SJSA1 (cell line): ENCODE results near the gene PARD6B. TPM values are rescaled to one million over a fixed set of nuclear protein-coding genes. Genes with fewer than 3 reads are reported as not detected.

Experiments used
- DNase-seq, 2 experiments: peaks; one replicate each; pipeline ENCODE4 v3.0.0-alpha.2; 2015 to 2020; ENCODE audit warnings: low spot score in 2 of 2, low read depth in 1 of 2
- H3K27ac ChIP-seq: fragments of 250-450 bp; sonication (Bioruptor Pico); 2 replicates; pipeline ENCODE4 v1.5.1; 2020; ENCODE audit warnings: mild to moderate bottlenecking, moderate library complexity
- H3K27me3 ChIP-seq: fragments of 250-450 bp; sonication (Bioruptor Pico); replicated peaks from 2 replicates; pipeline ENCODE4 v1.5.1; 2020; ENCODE audit warnings: mild to moderate bottlenecking, moderate library complexity
- H3K36me3 ChIP-seq: fragments of 250-450 bp; sonication (Bioruptor Pico); 2 replicates; pipeline ENCODE4 v1.5.1; 2020; ENCODE audit warnings: mild to moderate bottlenecking
- H3K4me1 ChIP-seq: fragments of 250-450 bp; sonication (Bioruptor Pico); replicated peaks from 2 replicates; pipeline ENCODE4 v1.6.1; 2021; ENCODE audit warnings: mild to moderate bottlenecking
- H3K4me3 ChIP-seq: fragments of 250-450 bp; sonication (Bioruptor Pico); 2 replicates; pipeline ENCODE4 v1.5.1; 2020; ENCODE audit warnings: mild to moderate bottlenecking
- H3K9me3 ChIP-seq: fragments of 250-450 bp; sonication (Bioruptor Pico); replicated peaks from 2 replicates; pipeline ENCODE4 v1.5.1; 2020; ENCODE audit warnings: mild to moderate bottlenecking
- total RNA-seq: library from RNA; depleted of rRNA; stranded (reverse); fragments of >200 nt; shearing (Covaris generic); gene quantifications from 2 replicates; pipeline ENCODE4 v1.2.3, GENCODE V29; 2014

PARD6B gene
- total RNA-seq, 1 experiment from 2014 or later: 1.8 TPM

DNA sequence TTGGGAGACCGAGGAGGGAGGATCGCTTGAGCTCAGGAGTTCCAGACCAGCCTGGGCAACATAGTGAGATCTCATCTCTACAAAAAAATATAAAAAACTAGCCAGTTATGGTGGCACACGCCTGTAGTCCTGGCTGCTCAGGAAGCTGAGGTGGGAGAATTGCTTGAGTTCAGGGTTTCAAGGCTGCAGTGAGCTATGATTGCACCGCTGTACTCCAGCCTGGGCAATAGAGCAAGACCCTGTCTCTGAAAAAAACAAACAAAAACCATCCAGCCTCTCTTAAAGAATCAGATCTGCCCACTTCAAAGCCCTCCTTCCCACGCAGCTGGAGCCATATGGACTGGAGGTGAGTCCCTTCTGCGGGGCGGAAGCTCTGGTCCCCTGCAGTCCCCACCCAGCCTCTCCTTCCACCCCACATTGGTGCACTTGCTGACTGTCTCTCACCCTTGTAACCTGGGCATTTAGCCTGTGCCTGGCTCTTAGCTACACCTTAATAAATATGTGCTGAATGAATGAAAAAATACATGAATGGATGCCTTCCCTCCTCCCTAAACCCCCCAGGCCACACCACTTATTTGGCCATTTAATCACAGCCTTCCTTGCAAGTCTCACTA lies 7.2 kb upstream of the PARD6B start:
- Histone ChIP-seq H3K4me1 (peaks cover 18% of the 10 kb centered on the region), H3K27ac (peak overlapping the region; percentile 37), H3K27me3 (no peaks in the 10 kb centered on the region), H3K9me3 (no peaks in the 10 kb centered on the region), H3K4me3 (no peak overlapping the region), H3K36me3 (no peaks in the 10 kb centered on the region)
- DNase-seq: no peak

DNA sequence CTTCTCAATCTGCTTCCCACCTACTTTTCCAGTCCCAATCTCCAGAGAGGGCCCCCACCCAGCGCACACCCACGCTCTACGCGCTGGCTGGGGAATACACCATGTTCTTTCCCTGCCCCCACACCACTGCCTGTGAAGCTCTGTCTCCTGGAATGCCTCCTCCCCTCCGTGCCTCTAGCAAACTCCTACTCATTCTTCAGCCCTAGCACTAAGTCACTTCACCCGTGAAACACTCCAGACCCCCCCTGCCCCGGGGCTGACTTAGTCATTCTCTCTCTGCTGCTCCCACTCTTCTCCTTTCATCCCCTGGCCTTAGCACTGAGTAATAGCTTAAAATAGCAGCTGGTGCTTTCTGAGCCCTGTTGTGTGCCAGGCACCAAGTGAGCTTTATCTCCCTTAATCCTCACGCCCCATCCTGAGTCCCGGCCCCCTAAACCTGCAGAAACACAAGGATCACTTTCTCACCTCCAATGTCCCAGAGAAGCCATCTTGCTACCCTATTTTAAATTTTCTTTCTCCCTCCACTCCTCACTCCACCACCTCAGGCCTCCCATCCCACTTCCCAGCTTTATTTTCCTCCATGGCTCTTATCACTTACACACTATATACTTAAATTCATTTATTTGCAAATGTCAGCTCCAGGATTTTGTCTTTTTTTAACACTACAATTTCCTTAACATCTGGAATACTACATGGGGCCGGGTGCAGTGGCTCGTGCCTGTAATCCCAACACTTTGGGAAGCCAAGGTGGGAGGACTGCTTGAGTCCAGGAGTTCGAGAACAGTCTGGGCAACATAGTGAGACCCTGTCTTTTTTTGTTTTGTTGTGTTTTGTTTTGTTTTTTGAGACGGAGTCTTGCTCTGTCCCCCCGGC lies 6.3 kb upstream of the PARD6B start:
- Histone ChIP-seq H3K4me3 (no peak overlapping the region), H3K9me3 (no peaks in the 10 kb centered on the region), H3K4me1 (peaks cover 27% of the 10 kb centered on the region), H3K27ac (peak overlapping the region; percentile 37), H3K27me3 (no peaks in the 10 kb centered on the region), H3K36me3 (no peaks in the 10 kb centered on the region)
- peak; percentile 93 to 97 for DNase-seq

DNA sequence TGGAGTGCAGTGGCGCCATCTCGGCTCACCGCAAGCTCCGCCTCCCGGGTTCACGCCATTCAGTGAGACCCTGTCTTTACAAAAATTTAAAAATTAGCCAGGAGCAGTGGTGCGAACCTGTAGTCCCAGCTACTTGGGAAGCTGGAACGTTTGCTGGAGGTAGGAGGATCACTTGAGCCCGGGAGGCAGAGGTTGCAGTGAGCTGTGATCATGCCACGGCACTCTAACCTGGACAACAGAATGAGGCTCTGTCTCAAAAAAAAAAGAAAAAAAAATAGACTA lies 5.7 kb upstream of the PARD6B start:
- H3K27me3 ChIP-seq: no peaks in the 10 kb centered on the region
- no peak overlapping the region for H3K27ac ChIP-seq
- no peak overlapping the region for H3K4me3 ChIP-seq
- no peaks in the 10 kb centered on the region for H3K9me3 ChIP-seq
- no peak for DNase-seq
- H3K4me1 ChIP-seq: peaks cover 32% of the 10 kb centered on the region
- no peaks in the 10 kb centered on the region for H3K36me3 ChIP-seq

DNA sequence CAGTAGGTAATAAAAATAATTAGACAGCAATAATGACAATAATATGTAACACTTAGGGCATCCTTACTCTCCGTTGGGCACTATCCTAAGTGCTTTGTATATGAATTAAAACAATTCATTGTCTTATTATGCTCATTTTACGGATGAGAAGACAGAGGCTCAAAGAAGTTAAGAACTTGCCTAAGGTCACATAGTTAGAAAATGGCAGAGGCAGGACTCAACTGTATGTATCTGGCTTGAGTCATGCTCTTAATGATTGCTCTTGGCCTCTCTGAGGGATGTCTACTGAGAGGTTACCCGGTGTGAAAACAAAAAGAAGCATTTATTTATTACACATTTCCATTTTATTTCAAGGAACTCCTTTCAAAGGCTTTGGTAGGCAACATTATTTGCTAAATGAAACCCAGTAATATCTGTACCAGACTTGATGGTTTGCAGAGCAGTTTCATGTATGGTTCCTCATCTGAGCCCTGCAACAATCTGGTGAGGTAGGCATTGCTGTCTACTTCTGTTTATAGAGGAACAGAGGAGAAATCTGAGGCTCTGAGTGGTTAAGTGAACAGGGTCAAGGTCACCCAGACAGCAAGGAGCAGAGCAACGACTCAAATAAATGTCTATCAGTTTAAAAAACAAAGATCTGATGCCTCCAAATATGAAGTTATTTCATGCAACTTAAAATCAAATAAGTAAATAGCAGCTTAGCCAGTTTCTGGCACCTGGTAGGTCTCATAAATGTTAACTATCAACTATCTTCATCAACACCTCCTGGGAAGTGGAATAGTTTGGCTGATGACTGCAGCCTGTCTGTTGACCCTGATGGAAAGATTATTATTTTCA lies 4.2 kb upstream of the PARD6B start:
- no peak for DNase-seq
- H3K4me1 ChIP-seq: peaks cover 39% of the 10 kb centered on the region
- no peaks in the 10 kb centered on the region for H3K9me3 ChIP-seq
- no peak overlapping the region for H3K27ac ChIP-seq
- no peak overlapping the region for H3K4me3 ChIP-seq
- no peaks in the 10 kb centered on the region for H3K27me3 ChIP-seq
- H3K36me3 ChIP-seq: no peaks in the 10 kb centered on the region

DNA sequence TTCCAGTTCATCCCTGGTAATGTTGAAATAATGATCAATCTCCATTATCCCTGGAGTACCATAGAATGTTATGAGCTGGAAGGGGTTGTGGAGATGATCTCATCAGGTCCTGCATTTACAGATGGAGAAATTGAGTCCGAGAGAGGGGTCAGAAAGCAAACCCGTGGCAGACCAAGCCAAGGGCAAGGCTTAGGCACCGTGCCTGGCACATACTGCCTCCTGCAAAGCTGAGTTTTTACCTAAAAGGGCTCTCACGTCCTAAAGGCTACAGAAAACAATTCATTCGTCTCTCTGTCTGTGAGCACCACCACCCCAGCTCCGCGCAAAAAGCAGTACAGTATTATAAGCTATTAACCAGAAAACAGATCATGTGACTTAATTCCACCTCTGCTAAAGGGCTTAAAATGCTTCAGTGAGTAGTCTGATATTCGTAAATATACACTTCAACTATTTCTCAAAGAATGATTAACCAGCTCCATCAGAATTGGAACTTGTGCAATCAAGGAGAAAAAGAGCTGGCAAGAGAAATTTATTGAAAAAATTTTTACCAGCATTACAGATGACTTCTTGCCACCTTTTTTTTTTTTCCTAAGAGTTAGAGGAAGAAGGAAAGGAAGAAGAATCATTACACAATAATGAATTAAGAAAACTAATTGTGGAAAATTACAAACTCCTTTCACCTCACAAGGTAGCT lies 3.4 kb upstream of the PARD6B start:
- H3K9me3 ChIP-seq: no peaks in the 10 kb centered on the region
- no peaks in the 10 kb centered on the region for H3K27me3 ChIP-seq
- no peak overlapping the region for H3K27ac ChIP-seq
- DNase-seq: no peak
- no peaks in the 10 kb centered on the region for H3K36me3 ChIP-seq
- H3K4me1 ChIP-seq: peaks cover 40% of the 10 kb centered on the region
- no peak overlapping the region for H3K4me3 ChIP-seq

DNA sequence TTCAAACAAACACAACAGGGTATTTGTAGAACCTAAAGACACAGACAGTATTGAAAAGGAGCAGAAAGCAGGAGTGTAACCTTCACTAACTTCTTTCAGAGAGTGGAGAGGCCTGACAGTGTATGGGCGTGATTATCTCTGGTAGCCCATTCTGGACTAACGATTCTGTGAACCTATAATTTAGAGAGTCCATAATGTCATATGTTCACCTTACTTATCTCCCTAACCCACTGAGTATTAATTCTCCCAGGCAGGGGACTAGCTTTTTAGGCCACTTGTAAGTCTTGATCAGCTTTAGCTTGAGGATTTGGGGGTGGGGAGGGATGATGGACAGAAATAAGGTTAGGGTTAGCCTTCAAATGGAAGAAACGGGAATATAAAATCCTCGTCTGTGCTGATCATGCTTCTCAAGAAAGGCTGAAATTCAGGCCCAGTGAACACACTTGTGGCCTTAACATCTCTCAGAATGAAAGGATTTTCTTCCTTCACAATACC lies 2.8 kb upstream of the PARD6B start:
- no peak for DNase-seq
- Histone ChIP-seq H3K27ac (no peak overlapping the region), H3K9me3 (no peaks in the 10 kb centered on the region), H3K27me3 (no peaks in the 10 kb centered on the region), H3K4me3 (no peak overlapping the region), H3K36me3 (no peaks in the 10 kb centered on the region), H3K4me1 (peaks cover 40% of the 10 kb centered on the region)

DNA sequence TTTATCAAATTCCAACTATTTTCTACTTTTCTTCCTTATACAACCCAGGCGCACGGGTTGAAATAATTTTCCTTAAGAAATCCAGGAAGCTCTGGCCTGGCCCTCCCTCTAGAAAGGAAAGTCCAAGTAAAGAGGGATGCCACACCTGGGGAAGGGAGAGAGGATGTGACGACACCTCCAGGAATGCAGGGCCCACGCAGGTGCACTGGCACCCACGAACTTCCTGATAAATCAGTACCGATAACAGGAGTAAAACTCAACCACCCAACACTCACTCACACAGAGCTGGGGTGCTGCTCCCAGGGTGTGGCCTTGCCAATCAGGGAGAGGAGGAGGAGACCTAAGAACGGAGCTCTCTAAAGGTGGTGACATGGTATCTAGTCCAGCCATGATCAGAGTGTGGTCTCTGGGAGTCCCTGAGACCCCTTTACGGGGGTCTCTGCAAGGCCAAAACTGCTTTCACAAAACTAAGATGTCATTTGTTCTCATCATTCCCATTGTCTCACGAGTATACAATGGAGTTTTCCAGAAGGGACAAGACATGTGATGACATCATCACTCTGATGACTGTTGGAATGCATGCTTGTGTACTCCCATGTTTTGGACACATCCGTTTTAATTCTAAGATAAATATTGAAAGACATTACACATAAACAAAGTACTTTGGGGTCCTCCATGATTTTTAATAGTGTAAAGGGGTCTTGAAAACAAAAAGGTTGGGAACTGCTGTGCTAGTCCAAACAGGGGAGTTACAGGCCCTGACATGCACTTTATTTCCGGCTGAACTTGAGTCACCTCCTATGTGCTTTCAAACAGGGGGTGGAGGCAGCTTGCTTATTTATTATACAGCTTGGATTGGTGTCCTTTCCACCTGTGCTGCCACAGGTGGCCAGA lies 2.2 kb upstream of the PARD6B start:
- peak in 1 of 2 experiments; percentile 53 for DNase-seq
- Histone ChIP-seq H3K27ac (no peak overlapping the region), H3K4me1 (peaks cover 40% of the 10 kb centered on the region), H3K36me3 (no peaks in the 10 kb centered on the region), H3K9me3 (no peaks in the 10 kb centered on the region), H3K27me3 (no peaks in the 10 kb centered on the region), H3K4me3 (no peak overlapping the region)

DNA sequence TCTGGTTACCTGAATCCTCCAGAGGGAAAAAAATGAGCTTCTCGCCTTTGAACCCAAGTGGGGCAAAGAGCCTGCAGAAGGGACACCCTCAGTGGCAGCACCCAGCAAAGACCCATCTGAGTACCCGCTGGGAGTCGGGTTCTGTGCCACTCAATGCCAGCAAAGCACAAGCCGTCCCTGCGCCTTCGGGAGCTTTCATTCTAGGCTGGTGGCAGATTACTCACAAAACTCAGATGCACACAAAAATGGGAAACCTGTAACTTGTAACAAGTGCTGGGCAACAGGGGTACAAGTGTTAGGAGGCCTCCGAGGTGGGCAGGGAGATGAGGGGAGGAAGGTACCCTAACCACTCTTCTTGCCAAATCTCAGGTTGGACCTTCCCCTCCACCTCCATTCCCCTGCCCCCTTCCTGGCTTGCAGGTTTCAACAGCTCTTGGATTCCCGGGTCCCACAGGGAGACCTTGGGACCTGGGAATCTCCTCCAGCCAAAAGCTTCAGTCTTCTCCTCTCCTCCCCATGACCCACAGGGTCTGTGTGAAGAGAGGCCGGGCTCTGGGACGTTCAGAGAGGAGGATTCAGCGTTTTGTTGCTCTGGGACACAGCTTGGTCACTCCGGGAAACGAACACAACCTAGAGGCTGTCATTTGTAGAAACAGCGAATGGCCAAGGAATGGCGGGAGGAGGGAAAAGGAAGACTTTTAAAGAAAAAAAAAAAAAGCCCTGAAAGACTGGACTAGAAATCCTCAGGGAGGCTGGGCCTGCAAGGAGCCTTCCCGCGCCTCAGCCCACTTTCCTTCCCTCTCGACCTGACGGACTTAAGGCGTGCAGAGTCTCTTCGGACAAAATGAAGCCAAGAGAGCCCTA lies 1.2 kb upstream of the PARD6B start:
- no peak for DNase-seq
- peak overlapping the region; percentile 69 for H3K4me3 ChIP-seq
- H3K9me3 ChIP-seq: no peaks in the 10 kb centered on the region

DNA sequence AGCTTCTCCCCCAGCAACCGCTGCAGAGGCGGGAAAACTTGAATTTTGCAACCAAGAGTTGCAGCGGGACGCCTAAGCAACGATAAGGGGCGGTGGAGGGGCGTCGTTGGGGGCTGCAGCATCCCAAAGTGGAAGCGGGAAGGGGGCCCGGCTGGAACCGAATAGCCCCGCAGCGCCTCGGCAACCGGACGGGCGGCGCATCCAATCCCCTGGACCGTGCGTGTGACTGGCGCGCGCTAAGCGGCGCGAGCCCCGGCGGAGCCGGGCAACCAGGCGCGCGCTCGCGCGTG lies 670 bp upstream of the PARD6B start:
- Histone ChIP-seq H3K27ac (no peak overlapping the region; the same call in 1 of the 2 replicates), H3K36me3 (no peaks in the 10 kb centered on the region), H3K27me3 (no peaks in the 10 kb centered on the region), H3K4me3 (peak overlapping the region; percentile 69), H3K4me1 (peaks cover 30% of the 10 kb centered on the region), H3K9me3 (no peaks in the 10 kb centered on the region)
- DNase-seq: no peak

More for the DNA sequence above, 1.2 kb upstream of the PARD6B start:
- Histone ChIP-seq H3K4me1 (peaks cover 31% of the 10 kb centered on the region), H3K27ac (no peak overlapping the region; the same call in 1 of the 2 replicates), H3K36me3 (no peaks in the 10 kb centered on the region), H3K27me3 (no peaks in the 10 kb centered on the region)

DNA sequence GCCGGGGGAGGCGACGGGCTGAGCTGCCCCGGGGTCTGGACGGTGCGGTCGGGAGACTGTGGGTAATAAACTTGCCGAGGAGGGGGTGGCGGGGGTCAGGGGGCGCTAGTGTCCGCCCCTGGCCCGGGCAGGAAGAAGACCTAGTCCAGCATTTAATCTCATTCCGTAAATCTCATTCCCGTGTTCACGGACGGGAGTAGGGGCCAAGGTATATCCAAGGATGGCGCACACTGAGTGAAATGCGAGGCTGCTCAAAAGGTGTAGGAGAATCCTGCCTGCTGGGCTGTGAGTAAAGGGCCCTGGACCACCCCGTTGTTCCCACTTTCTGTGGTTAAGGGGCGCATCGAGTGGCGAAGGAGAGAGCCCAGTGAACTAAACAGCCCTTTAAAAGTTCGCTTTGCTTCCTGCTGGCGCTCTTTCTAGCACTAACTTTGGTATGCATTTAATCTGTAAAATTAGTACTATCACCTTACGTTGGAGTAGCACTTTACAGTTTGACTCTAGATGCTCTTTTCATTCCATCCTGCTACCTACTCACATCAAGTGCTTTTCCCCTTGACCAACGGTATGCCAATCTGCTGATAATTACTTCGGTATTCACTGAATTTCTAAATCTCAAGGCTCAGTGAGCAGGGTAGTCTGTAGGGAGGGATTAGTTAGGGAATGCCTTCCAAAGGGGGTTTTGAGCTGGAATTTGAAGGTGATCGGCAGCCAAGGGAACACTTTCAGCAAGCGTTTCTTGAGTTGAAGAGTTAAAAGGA lies 730 bp downstream of the PARD6B start:
- Histone ChIP-seq H3K27ac (no peak overlapping the region), H3K36me3 (no peaks in the 10 kb centered on the region), H3K4me3 (peak overlapping the region; percentile 69), H3K27me3 (no peaks in the 10 kb centered on the region), H3K9me3 (no peaks in the 10 kb centered on the region), H3K4me1 (peaks cover 33% of the 10 kb centered on the region)
- no peak for DNase-seq

DNA sequence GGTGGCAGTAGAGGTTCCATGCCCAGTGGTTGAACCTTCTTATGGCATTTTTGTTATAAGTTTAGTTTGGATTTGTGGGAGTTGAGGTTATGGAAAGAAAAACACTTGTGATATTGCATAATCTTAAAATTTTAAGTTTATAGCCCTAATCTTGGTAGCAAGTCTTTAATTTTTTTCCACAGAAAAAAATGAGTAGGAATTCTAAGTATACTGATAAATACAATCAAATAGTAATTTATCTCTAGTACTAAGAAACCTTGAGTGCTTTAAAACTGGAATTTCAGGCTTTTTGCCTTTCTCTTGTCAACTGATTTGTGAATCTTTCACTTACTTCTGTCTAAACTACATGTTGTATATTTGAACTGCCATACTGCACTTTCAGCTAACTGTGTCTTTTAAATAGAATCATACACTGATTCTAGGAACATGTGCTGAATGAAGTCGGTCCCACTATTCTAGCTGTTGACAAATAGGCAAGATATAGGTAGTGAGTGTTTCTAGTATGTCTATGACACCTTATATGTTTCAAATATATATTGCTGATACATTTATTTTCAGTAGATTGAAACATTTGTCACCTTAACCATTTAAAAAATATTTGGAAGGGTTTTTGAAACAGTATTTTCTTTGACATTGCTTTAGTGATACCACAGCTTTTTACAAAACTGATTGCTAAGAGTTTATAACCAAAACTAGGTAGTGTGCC lies 2.4 kb downstream of the PARD6B start:
- no peak for DNase-seq
- no peaks in the 10 kb centered on the region for H3K9me3 ChIP-seq
- H3K27me3 ChIP-seq: no peaks in the 10 kb centered on the region
- no peaks in the 10 kb centered on the region for H3K36me3 ChIP-seq
- no peak overlapping the region for H3K27ac ChIP-seq
- H3K4me1 ChIP-seq: peaks cover 33% of the 10 kb centered on the region
- H3K4me3 ChIP-seq: no peak overlapping the region
